SK-N-SH treated with all-trans-retinoic acid at 6 μM for 48 hours (cell line): ENCODE results near the gene CD151.

Source experiments
- ARNTL ChIP-seq: fragments of 450-650 bp; formaldehyde crosslinking; IDR thresholded peaks from 2 replicates; pipeline ENCODE4 v1.5.0; 2020; ENCODE audit warnings: low read depth, mild to moderate bottlenecking, moderate library complexity, borderline replicate concordance
- CREB5 ChIP-seq: fragments of 250-450 bp; sonication (Bioruptor Pico); IDR thresholded peaks from 2 replicates; pipeline ENCODE4 v1.5.1; 2020; ENCODE audit warnings: low read depth, mild to moderate bottlenecking, moderate library complexity
- ESRRG ChIP-seq: fragments of 250-450 bp; sonication (Bioruptor Pico); IDR thresholded peaks from 2 replicates; pipeline ENCODE4 v1.6.1; 2021; ENCODE audit warnings: mild to moderate bottlenecking
- GLIS3 ChIP-seq: fragments of 250-450 bp; sonication (Bioruptor Pico); IDR thresholded peaks from 2 replicates; pipeline ENCODE4 v1.5.0; 2020; ENCODE audit warnings: mild to moderate bottlenecking, moderate library complexity
- PATZ1 ChIP-seq: fragments of 250-450 bp; sonication (Bioruptor Pico); IDR thresholded peaks from 2 replicates; pipeline ENCODE4 v1.8.0; 2020; ENCODE audit warnings: mild to moderate bottlenecking, moderate library complexity, borderline replicate concordance
- POU6F1 ChIP-seq: fragments of 250-450 bp; sonication (Bioruptor Pico); IDR thresholded peaks from 2 replicates; pipeline ENCODE4 v1.8.0; 2021; ENCODE audit warnings: low read depth, mild to moderate bottlenecking, moderate library complexity, borderline replicate concordance
- SNAI2 ChIP-seq: fragments of 250-450 bp; sonication (Bioruptor Pico); IDR thresholded peaks from 2 replicates; pipeline ENCODE4 v1.5.0; 2020; ENCODE audit warnings: mild to moderate bottlenecking, moderate library complexity
- ZFP3 ChIP-seq: fragments of 250-450 bp; sonication (Bioruptor Pico); IDR thresholded peaks from 2 replicates; pipeline ENCODE4 v1.5.0; 2020; ENCODE audit warnings: mild to moderate bottlenecking, moderate library complexity

- TF ChIP-seq CREB5: no peak
- no peak for TF ChIP-seq GLIS3
- no peak for TF ChIP-seq ZFP3
- no peak for TF ChIP-seq ARNTL (CRISPR knock-in tag)
- no peak for TF ChIP-seq ESRRG
- TF ChIP-seq PATZ1 (CRISPR knock-in tag): no peak
- no peak for TF ChIP-seq SNAI2 (CRISPR knock-in tag)
- TF ChIP-seq POU6F1 (CRISPR knock-in tag): no peak
These were observed 707 bp upstream of the CD151 start for GRCh38 chr11:831961-832528.
